HG03066 (cell line): ENCODE data around the gene HNRNPC.
"Not testable (repeated sequence)": the region's sequence is repeated elsewhere in the genome, so short reads cannot be mapped to it uniquely, and the experiment has no call there.

Source experiments
- ATAC-seq: cut with Tn5 transposase; IDR thresholded peaks from one replicate; pipeline ENCODE4 v1.9.1; 2021; ENCODE audit warnings: low read depth; ENCODE audit not compliant: unreplicated experiment

The HNRNPC gene

GRCh38 chr14:21248739-21249411 lies 20.4 kb downstream of the HNRNPC start:
- ATAC-seq, result no peak

GRCh38 chr14:21248338-21248737 lies 20.9 kb downstream of the HNRNPC start:
- ATAC-seq, result no peak

- no peak for ATAC-seq
These were observed 23.4 kb downstream of the HNRNPC start for GRCh38 chr14:21245813-21246212.

- no peak for ATAC-seq
These were observed 24.7 kb downstream of the HNRNPC start for GRCh38 chr14:21244544-21244943.

- ATAC-seq, result no peak
These were observed 27.9 kb downstream of the HNRNPC start for GRCh38 chr14:21241218-21241819.

GRCh38 chr14:21240417-21240816 lies 28.8 kb downstream of the HNRNPC start:
- no peak for ATAC-seq

GRCh38 chr14:21238823-21239518 lies 30.3 kb downstream of the HNRNPC start:
- no peak for ATAC-seq

GRCh38 chr14:21236948-21237797 lies 32.1 kb downstream of the HNRNPC start:
- ATAC-seq, result no peak

- no peak for ATAC-seq
These were observed 35.1 kb downstream of the HNRNPC start for GRCh38 chr14:21234112-21234511.

- ATAC-seq, result no peak
These were observed 35.7 kb downstream of the HNRNPC start for GRCh38 chr14:21233457-21234076.

GRCh38 chr14:21231020-21231652 lies 38.1 kb downstream of the HNRNPC start:
- no peak for ATAC-seq

- no peak for ATAC-seq
These were observed 39.4 kb downstream of the HNRNPC start for GRCh38 chr14:21229821-21230220.

GRCh38 chr14:21227981-21228380 lies 41.3 kb downstream of the HNRNPC start:
- no peak for ATAC-seq

GRCh38 chr14:21227150-21227549 lies 42.1 kb downstream of the HNRNPC start:
- ATAC-seq, result no peak

- no peak for ATAC-seq
These were observed 42.8 kb downstream of the HNRNPC start for GRCh38 chr14:21226467-21226866.

GRCh38 chr14:21225164-21225563 lies 44.1 kb downstream of the HNRNPC start:
- ATAC-seq, result not testable (repeated sequence)

GRCh38 chr14:21220874-21221477 lies 48.3 kb downstream of the HNRNPC start:
- ATAC-seq, result no peak

- ATAC-seq, result no peak
These were observed 49.6 kb downstream of the HNRNPC start for GRCh38 chr14:21219561-21220111.

- no peak for ATAC-seq
These were observed 50.1 kb downstream of the HNRNPC start for GRCh38 chr14:21219120-21219519.
